ENCODE results near the gene COL4A2.

- no peak for TF ChIP-seq TARDBP (IDR thresholded peaks at IDR 0.05)
- no peak for TF ChIP-seq FOXK2 (IDR thresholded peaks at IDR 0.05)
Measured at GRCh38 chr13:110293037-110293436, 14.0 kb upstream of the COL4A2 start.
